GM21381 (cell line): Measurements from ENCODE around the gene SGSH.
"Not testable (repeated sequence)": the region's sequence is repeated elsewhere in the genome, so short reads cannot be mapped to it uniquely, and the experiment has no call there.

Source experiments
- ATAC-seq: cut with Tn5 transposase; IDR thresholded peaks from one replicate; pipeline ENCODE4 v1.9.1; 2021; ENCODE audit warnings: mild to moderate bottlenecking, moderate library complexity; ENCODE audit not compliant: unreplicated experiment

The SGSH gene

DNA sequence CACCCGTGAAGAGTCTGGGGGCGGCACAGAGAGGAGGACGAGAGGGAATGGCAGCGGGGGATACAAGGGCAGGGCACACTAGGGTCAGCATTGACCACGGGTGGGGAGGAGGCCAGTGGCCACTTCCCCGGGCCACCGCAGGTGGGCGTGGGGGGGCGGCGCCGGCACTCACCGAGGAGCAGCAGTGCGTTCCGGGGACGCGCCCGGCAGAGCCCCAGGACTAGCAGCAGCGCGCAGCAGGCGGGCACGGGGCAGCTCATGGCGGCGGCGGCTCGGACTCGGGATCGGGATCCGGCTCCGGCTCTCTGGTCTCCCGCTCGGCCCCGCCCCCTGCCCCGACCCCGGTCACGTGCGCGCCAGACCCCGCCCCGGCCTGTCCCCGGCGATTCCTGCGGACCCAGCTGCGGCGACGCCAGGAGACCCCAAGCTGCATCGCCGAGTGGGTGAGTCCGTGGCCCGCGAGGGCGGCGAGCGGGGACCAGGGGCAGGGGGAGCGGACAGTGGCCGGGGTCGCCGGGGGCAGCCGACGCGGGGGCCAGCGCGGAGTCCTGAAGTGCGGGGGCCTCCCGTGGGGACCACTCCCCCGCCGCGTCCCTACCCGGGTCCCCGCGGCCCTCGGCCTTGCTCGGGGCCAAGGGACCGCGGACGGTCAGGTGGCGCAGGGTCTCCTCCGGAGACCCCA, at the start of gene SGSH, which contains the start of gene SLC26A11:
Gene SGSH (minus strand): TSS at position 280 of the 682 bp plus-strand sequence. CDS start 20 bp downstream, at position 260.
Gene SLC26A11 (plus strand): TSS at position 374 of the 682 bp plus-strand sequence. CDS start 1,134 bp downstream, outside the sequence.
- ATAC-seq = peak; percentile 32

DNA sequence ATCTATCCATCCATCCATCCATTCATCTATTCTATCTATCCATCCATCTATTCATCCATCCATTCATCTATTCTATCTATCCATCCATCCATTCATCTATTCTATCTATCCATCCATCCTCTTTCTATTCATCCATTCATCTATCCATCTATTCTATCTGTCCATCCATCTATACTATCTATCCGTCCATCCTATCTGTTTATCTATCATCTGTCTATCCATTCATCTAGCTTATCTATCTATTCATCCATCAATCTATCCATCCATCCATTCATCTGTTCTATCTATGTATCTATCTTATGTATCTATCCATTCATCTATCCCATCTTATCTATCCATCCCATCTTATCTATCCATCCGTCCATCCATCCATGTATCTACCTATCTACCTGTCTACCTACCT, 49.3 kb upstream of the SGSH start:
- ATAC-seq = no peak

DNA sequence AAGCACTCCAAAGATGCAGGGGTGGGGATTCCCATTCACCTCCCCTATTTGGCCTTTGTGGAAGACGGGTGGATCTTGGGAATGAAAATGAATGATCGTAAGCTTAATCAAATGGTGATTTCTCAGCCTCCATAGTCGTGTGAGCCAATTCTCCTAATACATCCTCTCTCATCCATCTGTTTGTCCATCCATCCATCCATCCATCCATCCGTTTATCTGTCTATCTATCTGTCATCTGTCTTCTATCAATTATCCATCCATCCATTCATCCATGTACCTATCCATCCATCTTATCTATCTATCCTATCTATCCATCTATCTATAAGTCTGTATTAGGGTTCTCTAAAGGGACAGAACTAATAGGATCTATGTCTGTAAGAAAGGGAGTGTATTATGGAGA, 48.3 kb upstream of the SGSH start:
- no peak for ATAC-seq

DNA sequence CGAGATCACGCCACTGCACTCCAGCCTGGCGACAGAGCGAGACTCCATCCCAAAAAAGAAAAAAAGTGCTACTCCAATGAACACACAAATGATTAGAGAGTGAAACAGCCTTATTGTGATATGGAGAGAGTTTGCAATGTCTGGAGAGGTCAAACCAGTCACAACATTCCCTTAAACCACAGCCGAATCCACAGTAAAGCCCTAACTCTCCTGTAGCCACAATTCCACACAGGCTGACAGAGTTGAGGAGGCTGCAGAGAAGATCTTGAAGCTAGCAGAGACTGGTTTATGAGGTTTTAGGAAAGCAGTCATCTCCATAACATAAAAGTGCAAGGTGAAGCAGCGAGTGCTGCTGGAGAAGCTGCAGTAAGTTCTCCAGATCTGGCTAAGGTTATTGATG, 47.3 kb upstream of the SGSH start:
- no peak for ATAC-seq

DNA sequence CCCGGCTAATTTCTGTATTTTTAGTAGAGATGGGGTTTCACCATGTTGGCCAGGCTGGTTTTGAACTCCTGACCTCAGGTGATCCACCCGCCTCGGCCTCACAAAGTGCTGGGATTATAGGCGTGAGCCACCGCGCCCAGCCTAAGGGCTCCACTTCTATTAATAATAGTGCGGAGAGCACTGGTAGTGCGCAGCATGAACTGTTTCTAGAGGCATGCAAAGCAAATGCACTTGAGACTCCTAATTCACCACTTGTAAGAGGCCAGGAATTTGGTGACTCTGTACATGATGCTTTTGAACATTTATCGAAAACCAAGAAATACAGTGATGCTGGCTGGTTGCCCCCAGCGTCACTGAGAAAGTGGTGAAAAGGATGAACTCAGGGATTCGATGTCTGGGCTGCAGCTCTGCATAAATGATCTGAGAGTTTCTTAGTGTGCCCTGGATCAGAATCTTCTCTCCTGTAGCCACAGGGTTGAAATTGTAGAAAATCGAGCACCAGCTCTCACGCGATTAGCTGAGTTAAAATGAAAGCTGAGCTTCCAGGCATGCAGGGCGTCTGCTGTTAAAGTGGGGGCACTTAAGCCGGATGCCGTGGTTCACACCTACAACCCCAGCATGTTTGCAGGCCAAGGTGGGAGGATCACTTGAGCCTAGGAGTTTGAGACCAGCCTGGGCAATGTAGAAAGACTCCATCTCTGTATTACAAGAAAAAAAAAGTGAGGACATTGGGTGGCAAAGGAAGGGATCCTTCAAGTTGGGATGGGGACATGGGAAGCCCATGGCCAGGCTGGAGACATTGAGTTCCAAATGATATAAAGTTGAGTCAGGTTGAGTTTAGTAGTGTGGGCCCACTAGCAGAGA, 45.3 kb upstream of the SGSH start:
- no peak for ATAC-seq

DNA sequence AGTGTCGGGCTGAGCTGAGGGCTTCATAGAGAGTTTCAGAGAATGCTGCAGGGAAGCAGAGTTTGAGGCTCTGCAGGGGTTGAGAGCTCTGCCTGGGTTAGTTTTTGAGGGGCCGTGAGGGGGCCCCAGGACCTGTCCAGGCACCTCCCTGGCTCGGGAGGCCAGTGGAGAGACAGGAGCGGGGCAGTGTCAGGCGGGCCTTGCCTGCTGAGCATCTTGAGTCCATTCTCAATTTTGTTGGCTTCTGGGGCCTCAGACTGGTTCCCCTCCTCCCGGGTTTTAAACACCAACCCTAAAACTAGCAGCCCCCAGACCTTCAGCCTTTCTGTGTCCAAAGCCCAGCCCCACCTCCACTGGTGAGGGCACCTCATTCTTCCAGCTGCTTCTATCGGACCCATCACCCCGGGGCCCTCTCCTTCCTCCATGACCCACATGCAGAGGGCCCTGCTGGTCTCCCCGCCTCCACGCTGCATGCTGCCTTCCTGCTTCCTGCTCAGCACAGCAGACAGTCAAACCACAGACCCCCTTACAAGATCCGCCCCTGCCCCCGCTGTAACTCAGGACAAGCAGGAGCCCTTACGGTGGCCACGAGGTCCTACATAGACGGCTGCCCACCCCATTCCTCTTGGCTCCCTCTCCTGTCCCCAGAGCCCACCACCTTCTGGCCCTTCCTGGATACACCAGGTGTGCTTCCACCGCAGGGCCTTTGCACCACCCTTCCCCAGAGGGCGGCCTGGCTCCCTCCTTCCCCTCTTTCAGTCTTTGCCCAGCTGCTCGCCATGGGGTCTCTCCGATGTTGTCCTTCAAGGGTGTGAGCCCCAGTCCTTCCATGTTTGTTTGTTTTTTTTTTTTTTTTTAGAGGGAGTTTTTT, 44.3 kb upstream of the SGSH start:
- no peak for ATAC-seq

DNA sequence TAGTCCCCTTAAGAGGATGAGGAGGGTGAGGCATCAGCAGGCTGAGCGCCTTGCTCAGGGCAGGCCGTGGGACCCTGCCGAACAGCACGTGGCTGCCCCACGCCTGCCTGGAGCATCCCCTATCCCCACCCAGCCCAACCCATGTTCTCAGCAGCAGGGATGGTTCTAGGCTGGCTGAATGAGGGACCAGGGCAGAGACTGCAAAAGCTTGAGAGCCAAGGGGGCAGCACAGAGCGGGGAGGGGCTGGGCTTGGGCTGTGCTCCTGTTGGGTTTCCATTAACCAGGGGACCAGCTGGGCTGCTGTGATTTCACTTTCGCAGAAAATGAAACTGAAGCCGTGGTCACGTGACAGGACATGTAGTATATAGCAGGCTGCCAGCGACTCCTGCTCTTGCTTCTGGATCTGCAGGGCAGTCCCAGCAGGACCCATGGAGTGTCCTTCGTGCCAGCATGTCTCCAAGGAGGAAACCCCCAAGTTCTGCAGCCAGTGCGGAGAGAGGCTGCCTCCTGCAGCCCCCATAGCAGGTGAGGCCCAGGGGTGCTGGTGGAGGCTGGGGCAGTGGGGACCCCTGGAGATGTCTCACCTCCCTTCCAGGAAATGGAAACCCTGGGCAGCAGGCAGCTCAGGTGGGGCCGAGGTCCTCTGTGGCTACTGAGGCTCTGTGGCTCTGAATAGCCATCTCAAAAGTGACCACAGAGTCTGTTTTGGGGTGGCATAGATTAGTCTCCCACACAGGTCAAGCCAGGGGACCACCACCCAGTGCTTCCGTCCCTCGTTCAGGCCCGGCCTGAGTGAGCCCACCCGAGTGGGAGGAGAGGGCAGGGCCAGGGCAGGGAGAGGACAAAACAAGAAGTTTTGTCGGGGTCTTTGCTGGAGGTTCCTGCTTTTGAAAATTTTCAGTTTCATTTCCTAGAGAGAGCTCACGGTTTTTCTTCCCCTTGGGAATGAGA, 43.4 kb upstream of the SGSH start:
- peak; percentile 32 for ATAC-seq

DNA sequence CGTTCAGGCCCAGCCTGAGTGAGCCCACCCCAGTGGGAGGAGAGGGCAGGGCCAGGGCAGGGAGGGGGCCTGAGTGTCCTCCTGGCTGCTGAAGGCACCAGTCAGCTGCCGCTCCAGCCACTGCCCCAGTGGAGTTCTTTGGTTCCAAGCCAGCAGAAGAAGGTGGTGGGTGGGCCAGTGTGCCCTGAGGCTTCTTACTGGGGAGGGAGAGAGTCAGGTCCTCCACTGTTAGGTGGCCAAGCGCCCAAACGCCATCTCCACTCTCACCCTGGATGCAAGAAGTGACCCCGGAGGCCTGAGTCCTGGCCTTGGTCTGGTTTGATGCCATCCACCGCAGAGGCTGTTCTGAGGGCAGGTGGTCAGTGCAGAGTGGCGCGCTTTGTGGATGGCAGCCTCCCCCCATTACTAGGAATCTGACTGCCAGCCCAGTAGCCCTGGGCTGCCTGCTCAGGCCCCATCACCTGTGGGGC, 42.7 kb upstream of the SGSH start:
- no peak for ATAC-seq

DNA sequence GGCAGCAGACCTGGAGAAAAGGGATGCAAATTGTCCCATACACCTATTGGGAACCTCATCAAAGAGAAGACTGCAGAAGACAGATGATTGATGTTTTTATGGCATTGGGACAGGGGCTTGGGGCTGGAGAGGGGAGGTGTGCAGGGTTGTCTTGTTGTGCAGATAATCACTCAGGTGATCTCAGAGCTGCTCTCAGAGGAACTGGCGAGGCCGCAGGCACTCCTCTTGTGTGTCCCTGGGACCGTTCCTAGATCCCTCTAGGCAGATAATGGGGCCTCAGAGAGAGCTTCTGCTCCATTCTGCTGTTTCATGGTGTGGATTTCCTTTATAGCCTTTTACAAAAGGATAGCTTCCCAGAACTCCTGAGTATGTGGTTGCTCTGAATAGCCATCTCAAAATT, 42.2 kb upstream of the SGSH start:
- no peak for ATAC-seq

DNA sequence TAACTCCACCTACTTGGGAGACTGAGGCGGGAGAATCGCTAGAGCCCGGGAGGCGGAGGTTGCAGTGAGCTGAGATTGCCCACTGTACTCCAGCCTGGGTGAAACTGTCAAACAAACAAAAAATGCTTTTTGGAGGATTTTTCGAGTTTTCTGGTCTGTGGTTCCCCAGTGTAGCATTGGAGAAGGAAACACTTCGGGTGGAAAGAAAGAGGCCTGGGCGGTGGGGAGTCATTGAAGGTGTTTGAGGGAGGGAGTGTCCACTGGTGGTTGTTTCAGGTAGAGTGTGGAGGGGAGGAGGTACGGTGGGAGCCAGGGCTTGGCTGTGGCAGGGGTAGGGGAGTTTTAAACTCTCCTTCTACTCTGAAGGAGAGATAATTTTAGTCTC, 41.8 kb upstream of the SGSH start:
- ATAC-seq = no peak

DNA sequence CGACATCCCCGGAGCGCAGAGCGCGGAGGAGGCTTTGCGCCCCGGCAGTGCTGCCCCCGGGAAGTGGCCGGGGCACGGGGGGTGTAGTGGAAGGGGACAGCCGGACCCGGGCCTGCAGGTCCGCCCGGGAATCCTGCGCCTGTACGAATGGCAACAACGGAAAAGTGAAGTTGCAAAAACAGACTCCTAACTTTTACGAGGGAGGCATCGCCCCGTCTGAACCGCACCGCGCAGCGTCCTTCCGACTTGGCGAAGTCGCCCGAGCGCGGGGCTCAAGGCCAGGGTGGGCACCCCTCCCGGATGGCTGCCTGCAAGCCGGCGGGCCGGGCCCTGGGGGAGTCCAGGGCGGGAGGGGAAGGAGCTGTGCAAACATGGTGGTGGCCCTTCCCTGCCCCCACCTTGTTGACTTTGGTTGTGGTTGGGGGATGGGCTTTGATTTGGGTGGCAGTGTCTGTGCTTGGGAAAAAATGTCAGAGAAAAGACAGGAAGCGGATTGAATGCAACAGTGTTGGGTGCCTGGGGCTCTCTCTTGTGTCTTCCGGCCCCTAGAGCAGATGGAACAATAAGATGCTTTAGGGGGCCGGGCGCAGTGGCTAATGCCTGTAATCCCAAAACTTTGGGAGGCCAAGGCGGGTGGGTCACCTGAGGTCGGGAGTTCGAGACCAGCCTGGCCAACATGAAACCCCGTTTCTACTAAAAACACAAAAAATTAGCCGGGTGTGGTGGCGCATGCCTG, 41.2 kb upstream of the SGSH start:
- ATAC-seq = peak; percentile 6

DNA sequence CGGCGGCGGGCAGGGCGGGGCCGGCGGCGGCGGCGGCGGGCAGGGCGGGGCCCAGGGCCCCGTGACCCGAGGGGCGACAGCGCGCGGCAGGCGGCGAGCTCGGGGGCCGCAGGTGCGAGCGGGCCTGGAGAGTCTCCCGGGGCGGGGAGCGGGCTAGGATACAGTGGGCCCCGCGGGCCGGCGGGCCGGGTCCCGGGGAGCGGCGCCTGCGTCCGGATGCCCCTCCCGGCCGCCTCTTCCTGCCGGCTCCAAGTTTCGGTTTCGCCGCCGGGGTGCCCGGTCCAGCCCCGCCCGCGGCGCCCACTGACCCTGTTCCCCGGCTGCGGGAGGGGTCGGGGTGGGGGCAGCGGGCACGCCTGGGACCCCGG, 40.6 kb upstream of the SGSH start, which contains the start of gene RNF213:
Gene RNF213 (plus strand): TSS at position 62 of the 368 bp plus-strand sequence. CDS start 2,830 bp downstream, outside the sequence.
- ATAC-seq = peak; percentile 22

DNA sequence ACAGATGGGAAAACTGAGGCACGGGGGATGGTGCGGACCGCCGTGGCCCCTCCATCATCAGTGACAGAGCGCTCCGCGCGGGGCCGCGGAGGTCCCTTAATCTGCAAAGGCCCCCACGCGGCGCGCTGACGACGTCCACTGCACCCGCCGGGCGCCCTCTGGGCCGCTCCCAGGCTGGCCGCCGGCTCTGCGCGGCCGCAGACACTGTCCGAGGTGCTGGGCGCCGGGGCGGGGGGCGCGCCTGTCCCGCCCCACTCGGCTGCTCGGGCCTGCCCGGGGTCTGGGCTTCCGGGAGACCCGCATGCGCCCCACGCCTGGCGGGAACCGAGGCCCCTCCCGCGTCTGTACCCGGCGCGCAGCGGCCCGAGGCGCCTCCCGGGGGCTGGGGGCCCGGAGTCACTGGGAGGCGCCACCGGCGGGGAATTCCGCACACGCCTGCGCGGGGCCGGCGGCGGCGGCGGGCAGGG, 40.0 kb upstream of the SGSH start:
- ATAC-seq = no peak

DNA sequence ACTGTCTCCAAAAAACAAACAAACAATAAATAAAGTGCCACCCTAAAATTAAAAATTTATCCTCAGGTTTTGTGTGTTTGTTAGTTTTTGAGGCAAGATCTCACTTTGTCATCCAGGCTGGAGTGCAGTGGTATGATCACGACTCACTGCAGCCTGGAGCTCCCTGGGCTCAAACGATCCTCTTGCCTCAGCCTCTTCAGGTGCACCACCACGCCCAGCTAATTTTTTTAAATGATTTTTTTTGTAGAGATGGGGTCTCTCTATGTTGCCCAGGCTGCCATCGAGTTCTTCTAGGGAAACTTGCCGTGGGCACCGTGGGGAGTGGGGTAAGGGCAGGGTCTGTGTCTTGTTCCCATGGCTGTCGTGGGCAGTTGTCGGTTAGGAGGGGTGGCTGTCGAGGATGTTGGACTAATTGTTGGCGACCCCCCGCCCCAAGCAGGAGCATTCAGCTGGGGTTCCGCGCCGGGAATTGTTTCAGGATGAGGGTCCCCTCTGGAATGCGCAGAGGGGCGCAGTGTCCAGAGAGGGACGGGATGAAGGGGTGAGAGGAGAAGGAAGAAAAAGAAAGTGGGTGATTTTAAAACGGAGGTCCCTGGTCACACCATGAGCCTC, 39.4 kb upstream of the SGSH start:
- no peak for ATAC-seq

DNA sequence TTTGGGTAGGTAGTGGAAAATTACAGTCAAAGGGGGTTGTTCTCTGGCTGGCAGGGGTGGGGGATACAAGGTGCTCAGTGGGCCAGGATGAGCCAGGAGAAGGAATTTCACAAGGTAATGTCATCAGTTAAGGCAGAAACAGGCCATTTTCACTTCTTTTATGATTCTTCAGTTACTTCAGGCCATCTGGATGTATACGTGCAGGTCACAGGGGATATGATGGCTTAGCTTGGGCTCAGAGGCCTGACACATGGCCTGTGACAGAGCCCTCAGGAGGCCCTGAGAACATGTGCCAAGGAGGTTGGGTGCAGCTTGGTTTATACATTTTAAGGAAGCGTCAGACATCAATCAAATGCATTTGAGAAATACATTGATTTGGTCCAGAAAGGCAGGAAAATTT, 38.2 kb upstream of the SGSH start:
- ATAC-seq = not testable (repeated sequence)

DNA sequence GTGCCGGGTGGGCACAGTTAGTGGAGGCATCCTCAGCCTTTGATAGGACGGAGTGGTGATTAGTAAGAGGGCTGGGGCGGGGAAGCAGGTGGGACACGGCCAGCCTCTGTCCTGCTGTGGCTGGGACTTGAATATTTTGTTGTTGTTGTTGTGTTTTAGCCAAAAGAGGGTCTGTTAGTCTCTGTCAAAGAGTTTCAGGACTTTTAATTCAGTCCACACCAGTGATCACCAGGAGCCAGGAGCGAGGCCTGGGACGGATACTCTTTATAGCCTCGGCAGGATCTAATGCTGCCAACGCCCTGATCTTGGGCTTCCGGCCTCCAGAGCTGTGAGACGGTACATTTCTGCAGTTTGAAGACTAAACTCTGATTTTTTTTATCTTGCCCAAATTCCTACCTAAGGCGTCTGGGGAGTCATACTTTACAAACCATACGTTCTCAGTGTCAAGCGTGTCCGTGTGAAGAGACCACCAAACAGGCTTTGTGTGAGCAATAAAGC, 37.6 kb upstream of the SGSH start:
- no peak for ATAC-seq

DNA sequence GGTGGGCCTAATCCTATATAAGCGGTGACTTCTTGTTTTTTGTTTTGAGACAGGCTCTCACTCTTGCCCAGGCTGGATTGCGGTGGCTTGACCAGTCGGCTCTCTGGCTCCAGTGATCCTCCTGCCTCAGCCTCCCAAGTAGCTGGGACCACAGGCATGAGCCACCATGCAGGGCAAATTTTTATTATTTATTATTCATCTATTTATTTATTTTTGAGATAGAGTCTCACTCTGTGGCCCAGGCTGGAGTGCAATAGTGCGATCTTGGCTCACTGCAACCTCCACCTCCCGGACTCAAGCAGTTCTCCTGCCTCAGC, 35.9 kb upstream of the SGSH start:
- ATAC-seq = no peak

DNA sequence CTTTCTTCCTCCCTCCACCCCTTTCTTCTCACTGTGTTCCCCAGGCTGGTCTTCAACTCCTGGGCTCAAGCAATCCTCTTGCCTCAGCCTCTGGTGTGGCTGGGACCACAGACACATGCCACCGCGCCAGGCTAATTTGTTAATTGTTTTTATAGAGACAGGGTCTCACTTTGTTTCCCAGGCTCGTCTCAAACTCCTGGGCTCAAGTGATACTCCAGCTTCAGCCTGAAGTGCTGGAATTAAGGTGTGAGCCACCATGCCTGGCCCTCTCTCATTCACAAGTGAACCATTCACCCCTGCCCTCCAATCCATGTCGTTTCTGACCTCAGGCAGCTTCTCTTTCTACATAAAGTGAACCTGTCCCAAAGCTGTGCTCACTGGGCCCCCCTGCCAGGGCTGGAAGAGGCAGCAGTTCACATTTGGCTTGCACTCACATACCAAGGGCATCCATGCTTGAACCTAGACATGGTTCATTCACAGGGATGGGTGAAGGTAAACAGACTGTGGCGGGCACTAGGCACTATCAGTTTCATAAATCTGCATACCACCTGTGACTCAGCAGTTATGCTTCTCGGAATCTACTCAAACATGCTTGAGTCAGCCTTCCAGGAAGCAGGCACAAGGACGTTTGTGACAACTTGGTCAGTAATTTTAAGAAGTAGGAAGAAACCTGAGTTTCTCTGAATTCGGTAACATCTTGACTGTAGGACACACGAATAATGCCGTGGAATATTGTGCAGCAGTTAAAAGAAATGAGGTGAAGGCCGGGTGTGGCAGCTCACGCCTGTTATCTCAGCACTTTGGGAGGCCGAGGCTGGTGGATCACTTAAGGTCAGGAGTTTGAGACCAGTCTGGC, 34.5 kb upstream of the SGSH start:
- peak; percentile 40 for ATAC-seq
